NOMO-1 treated with dmso at 0.1 percent for 144 hours (cell line): ENCODE data around the gene NIPAL1.
A peak's percentile ranks its signal among the peaks of the same experiment; 100 is the strongest.

Experiments
- DNase-seq: peaks from one replicate; lab custom pipeline; 2025; ENCODE audit not compliant: unreplicated experiment; lab: John Stamatoyannopoulos, UW

NIPAL1 gene

DNA sequence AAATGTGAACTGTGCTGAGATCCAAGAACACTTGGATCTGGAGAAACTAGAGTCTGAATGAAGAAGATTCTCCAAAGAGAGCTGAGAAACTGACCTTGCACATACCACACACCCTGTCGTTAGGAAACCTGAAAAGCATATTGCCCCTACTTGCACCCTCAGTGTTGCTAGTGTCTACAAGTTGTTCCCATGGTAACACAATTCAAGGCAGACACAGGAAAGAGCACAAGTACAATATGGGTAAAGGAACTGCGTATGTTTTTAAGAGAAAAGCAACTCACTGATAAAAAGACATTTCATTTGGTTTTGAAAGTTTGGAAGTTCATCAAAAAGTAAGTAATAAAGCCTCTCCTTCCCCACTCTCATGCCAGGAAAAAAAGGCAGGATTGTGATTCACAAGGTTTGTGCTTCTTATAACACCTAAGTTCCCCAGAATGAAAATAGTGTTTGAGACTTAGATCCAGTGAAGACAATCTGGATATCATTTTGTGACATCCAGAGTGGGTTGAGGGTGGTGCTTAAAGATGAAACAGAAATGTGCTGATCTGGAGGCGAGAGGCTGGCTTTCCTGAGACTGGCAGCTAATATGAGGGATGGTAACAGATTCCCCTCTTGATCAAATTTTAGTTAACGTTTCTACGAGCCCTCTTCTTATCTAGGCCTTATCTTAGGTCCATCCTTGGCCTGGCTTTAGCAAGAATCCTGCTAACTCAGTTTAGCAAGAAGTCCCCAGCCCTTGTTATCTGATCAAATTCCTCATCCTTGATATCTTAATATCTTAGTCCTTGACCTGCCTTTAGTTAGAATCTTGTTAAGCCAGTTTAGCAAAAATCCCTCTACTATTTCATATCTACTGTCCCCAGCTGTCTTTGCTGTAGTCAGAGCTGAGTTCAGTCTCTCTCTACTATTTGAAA is 42.3 kb downstream of the NIPAL1 start:
- DNase-seq: no peak

- no peak for DNase-seq
These were observed 47.8 kb downstream of the NIPAL1 start for GRCh38 chr4:48064349-48064748.

DNA sequence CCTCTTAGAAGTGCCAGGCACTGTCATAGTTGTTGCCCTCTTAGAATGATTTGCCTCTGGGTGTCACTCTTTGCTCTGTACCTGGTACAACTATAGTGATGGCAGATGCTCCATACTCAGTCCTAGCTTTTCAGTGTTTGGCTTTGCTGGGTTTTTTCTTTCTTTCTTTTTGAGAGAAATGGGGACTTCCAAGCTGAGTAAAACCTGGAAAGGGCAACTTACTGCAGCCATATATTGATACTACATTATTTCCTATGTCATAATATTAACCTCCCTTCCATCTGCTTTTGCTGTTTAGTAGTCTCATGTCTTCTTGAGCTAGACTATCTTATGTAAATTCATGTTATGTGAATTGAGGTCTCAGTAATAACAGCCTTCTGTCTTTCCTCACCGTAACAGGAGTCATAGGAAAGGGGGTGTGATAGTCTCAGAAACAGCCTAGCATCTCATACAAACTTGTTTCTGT is 49.0 kb downstream of the NIPAL1 start:
- no peak for DNase-seq

DNA sequence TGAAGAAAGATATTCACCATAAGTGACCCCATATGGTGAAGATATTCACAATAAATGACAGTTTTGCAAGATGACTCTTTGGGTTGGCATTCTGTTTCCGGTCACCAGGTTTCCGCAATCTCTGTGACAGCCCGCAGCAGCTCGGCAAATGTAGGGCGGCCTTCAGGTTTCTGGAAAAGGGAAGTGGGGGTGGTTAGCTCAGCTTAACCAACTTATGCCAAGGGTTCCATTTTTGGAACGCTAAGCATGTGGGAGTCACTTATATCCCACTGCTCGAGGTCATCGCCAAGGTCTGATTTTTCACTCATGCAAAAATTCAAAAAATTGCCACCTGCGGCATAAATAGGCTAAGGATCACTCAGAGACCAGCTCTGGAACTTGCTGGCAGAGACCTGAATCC is 51.0 kb downstream of the NIPAL1 start:
- peak; percentile 8 for DNase-seq

DNA sequence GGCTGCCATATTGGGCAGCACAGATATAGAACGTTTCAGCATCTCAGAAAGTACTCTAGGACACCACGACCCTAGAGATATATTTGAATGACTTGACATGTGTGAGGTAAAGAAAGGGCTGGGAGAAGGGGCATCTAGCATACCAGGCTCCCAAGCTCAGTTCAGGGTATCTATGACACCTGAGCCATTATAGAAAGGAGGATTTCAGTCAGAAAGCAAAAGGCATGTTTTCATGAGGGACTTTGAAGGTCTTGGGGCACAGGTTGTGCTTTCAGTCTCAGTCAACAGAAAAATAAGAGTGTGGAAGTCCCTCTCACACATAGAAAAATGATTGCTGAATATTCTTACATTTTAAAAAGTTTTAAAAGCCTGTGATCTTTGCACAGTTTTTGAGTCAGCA is 51.6 kb downstream of the NIPAL1 start:
- DNase-seq: no peak

GRCh38 chr4:48069026-48069425 is 52.5 kb downstream of the NIPAL1 start:
- DNase-seq: no peak

DNA sequence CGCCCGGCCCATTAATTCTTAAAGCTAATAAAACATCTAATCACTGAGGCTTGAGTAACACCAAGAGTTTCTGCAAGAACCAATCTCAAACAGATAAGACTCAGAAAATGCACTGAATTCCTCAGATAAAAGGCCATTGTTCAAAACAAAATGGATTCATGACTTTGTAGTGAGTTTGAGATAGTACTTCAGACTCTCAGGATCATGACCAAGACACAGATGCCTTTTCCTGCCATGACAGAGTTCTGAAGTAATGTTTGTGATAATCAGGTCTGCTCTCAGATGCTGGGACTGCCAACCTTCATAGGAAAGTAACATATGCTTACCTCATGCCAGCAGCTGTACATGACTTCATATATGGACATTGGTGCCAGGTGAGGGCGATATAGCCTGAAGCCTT is 54.6 kb downstream of the NIPAL1 start:
- DNase-seq: no peak

DNA sequence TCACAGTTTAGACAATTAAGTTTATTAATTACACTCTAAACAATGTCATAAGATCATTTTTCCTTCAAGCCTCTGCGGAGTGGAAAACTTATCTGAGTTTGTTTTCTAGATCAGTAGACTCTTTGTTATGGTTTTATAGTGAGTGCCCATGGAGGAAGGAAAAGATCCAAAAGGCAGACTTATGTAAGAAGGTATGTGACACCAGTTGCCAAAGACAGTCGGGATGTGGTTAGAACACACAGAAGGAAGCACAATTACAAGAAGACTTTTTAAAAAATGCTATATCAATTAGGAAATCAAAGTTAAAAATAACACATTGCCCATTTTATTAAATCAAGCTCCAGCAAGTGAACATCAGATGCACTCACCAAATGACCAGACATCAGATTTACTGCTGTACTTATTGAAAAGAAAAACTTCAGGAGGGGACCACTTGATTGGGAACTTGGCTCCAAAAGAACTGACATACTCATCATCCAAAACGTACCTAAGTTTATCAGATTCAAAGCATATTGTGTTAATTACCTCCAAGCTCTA is 57.1 kb downstream of the NIPAL1 start:
- DNase-seq: no peak

GRCh38 chr4:48074657-48075056 is 58.1 kb downstream of the NIPAL1 start:
- DNase-seq: no peak

DNA sequence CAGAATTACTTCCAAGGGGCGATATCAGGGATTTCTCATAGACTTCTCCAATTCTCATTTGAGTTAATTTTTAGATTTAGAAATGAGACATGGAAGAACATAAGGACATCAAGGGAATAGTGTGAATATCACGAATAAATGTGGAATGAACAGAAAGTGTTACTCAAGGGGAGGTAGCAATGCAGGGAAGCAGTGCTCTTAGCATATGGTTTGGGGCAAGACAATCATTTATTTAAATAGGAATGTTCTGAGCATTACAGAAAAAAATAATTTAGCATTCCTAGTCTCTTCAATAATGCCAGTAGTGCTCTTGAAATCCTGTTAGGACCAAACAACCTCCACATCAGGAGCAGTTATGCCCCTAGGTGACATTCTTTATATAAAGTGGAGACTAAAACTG is 61.9 kb downstream of the NIPAL1 start:
- no peak for DNase-seq

- DNase-seq: no peak
These were observed 62.5 kb downstream of the NIPAL1 start for GRCh38 chr4:48078862-48079655.

- DNase-seq: no peak
These were observed 63.4 kb downstream of the NIPAL1 start for GRCh38 chr4:48079972-48080391.

GRCh38 chr4:48081196-48081595 is 64.6 kb downstream of the NIPAL1 start:
- no peak for DNase-seq

DNA sequence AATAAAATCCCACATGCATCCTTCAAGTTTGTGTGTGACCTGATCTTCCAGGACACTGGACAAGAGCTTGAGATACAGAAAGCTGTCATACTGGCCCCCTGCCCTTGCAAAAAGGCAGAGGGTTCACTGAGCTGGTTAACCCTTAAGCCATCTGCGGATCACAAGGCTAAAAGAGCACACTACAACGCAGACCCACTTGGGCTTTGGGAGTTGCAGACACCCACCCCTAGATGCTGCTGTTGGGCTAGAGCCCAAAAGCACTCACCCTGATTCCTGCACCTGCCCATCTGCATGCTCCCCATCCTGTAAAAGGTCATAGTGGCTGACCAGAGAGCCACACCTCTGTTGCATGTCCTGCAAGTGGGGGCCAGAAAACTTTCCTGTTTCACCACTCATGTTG is 66.4 kb downstream of the NIPAL1 start:
- DNase-seq: no peak

GRCh38 chr4:48085821-48086589 is 69.4 kb downstream of the NIPAL1 start:
- no peak for DNase-seq
